VCaP (cell line): ENCODE measurements around the gene TRAM2.

Experiments used
- H3K27ac ChIP-seq: fragments of 450-650 bp; 2 replicates; pipeline ENCODE4 v1.5.1; 2017
- TF ChIP-seq, protein P1 (sequence below): fragments of 450-650 bp; conservative IDR thresholded peaks from 2 replicates; pipeline ENCODE4 v1.5.1; 2017; ENCODE audit warnings: mild to moderate bottlenecking, moderate library complexity

TRAM2 gene

DNA sequence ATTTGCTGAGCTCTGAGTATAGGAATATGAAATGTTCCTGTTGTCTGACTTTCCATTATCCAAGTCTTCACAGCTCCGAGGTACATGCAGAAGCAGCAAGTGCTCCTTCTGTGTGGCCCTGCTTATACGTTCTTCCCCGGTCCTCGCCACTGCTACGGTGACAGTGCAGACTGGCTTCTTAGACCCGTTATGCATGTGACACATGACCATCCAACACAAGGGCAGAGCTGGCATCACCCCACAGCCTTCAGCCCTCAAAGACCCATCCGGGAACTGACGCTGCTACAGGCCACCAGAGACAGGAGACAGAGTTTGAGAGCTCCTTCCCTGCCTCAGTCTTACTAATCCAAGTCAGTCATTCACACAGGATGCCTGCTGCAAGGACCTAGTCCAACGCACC, 70.4 kb downstream of the TRAM2 start:
- no peak overlapping the region for H3K27ac ChIP-seq
- TF ChIP-seq, protein P1, sequence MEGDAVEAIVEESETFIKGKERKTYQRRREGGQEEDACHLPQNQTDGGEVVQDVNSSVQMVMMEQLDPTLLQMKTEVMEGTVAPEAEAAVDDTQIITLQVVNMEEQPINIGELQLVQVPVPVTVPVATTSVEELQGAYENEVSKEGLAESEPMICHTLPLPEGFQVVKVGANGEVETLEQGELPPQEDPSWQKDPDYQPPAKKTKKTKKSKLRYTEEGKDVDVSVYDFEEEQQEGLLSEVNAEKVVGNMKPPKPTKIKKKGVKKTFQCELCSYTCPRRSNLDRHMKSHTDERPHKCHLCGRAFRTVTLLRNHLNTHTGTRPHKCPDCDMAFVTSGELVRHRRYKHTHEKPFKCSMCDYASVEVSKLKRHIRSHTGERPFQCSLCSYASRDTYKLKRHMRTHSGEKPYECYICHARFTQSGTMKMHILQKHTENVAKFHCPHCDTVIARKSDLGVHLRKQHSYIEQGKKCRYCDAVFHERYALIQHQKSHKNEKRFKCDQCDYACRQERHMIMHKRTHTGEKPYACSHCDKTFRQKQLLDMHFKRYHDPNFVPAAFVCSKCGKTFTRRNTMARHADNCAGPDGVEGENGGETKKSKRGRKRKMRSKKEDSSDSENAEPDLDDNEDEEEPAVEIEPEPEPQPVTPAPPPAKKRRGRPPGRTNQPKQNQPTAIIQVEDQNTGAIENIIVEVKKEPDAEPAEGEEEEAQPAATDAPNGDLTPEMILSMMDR, result no peak

DNA sequence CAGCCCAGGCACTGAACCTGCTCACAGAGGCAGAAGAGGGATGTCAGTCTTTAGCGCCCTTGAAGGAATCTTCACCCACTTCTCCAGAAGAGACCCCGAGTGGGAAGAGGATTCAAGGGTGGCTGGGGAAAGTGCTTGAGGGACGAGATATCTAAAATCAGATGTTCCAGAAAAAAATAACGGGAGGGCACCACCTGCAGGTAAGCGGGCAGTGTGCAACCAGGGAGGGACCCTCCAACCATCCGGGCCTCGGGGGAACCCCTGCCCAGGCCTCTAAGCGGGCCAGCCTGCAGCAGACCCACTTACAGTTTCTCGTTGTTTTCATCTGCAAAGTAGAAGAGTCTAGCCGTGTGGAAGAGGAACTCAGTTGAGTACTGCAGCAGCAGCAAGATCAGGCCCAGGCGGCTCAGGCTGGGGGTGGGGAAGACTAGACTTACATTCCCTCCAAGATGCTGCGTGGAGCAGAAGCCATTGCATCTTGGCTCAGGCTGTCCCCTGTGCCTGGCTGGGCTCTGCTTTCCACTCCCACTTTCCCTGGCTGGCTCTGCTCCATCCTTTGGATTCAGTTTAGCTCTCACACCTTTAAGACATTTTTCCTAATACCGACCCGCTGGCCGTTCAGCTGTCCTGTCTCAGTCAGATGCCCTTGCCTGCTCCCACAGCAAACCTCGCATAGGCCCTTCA, 71.0 kb downstream of the TRAM2 start:
- TF ChIP-seq, protein P1, result no peak
- H3K27ac ChIP-seq, result no peak overlapping the region

DNA sequence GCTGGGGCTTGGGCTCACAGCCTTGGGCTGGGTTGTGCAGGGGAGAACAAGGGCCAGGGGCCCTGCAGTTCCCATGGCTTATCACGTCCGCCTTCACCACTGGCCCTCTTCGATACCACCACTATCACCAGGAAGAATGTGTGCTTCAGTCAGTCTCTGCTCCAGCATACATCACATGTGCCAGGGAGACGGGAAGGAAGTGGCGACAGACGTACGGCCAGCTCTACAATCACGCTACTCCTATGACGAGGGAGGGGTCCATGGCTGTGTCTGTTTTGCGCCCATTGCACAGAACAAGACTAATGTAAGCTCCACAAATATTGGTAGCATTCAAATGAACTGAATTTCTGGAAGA, 72.1 kb downstream of the TRAM2 start:
- TF ChIP-seq, protein P1, result no peak
- H3K27ac ChIP-seq, result peak overlapping the region; percentile 72

DNA sequence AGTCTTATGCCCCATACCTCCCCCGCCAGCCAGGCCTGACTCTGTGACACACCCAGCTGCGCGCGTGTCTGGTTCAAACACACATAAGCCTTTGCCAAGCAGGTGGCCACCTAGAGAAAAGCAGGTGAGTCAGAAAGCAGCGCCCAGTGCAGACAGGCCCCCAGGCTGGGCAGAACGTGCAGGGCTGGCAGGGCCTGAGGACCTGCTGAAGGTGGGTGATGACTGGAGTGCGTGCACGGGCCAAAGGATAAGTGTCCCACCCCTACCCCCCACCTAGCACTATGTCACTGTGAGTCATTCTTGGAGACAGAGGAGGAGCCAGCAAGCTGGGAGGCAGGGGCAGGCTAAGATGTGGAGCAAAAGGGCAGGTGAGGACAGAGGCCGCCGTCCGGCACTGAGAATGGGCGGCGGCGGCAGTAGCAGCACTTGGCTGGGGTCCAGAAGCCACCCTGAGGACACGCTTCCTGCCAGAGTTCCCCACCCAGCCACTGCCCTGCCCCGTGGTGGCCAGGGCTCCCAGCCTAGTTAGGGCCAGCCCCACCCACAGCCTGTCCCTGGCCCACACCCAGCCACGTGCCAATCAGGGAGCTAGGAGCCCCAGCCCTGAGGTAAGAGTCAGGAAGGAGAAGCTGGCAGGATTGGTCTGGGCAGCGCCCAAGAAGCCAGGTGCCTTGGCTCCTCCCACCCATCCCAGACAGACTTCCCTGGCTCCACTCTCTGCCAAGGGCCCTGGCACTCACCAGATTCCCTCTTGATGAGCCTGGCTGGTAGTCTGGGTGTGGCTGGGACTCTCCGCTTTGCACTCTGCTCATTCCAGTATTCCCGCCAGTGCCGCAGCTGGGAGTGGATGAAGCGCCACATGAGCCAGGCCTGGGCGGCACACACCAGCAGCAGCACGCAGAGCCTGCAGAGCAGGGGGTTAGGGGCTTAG, 72.7 kb downstream of the TRAM2 start:
- TF ChIP-seq, protein P1, result no peak
- H3K27ac ChIP-seq, result peak overlapping the region; percentile 72

DNA sequence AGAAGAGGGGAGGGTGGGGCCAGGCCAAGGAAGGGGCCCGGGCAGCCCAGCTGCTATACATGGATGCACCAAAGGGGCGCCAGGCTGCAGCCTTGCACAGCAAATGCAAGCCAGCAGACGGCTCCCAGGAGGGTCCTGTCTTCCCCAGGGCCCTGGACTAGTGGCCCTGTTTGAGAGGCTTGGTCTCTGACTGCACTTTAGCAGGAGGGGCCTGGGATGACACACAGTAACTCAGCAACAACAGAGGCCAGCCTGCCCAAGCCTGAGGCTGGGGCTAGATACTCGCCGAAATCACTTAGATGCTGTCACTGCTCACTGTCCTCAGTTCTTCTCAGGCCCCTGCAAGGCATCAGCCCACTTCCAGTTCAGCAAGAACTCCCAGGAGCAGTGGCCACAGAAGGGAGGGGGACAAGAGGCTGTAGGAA, 73.5 kb downstream of the TRAM2 start:
- TF ChIP-seq, protein P1, result no peak
- H3K27ac ChIP-seq, result peak overlapping the region; percentile 72

DNA sequence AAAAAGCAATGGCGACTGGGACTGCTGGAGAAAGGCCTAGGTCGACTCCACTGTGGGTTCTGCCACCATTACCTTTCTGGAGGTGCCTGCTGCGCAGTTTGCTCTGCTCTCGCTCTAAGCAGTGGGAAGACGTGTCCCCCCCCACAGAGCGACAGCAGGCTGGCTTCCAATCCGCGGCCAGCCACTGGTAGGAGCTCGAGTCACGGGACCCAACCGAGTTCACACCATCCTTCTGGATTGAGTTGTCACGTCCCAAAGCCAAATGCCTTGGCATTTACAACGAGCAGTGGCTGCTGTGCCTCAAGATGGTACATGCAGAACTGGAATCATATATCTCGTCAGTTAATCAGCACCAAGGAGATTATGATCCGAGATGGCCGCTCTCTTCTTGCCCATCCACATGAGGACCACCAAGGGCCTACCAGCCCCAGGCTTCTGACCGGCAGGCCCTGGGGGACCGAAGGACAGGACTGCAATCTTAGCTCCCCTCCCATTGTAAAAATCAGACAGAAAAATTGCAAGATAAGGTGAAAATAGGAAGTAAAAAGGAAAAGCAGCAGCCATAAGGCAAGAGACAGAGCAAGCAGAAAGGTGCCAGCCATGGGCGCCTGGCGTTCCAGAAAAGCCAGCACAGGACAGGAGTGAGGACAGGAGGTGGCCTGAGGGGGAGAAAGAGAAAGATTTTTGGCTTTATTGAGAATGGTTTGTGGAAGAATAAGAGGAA, 74.4 kb downstream of the TRAM2 start:
- TF ChIP-seq, protein P1, result no peak
- no peak overlapping the region for H3K27ac ChIP-seq
